Measurements from ENCODE around the gene TMEM132E.

- TF ChIP-seq CTCF (IDR thresholded peaks at IDR 0.05 in 8 of 11, conservative IDR thresholded peaks at IDR 0.05 in 3 of 11), result no peak
- TF ChIP-seq POLR2A (IDR thresholded peaks at IDR 0.05), result no peak
Measured at GRCh38 chr17:34596920-34597319, 17.5 kb downstream of the TMEM132E start.
